ENCODE data around the gene PSMA3. TPM values are rescaled to one million over a fixed set of nuclear protein-coding genes. Genes with fewer than 3 reads are reported as not detected.

PSMA3 gene
- total RNA-seq, 2 donors from 2014 or later: 76.8 to 93.7 TPM

- no peak overlapping the region for H3K27ac ChIP-seq
- DNase-seq (ENCODE audit: low spot score): no peak
- no peaks in the 10 kb centered on the region for H3K9me3 ChIP-seq
- peaks cover 6 to 8% of the 10 kb centered on the region in 2 donors for H3K36me3 ChIP-seq
- no peaks in the 10 kb centered on the region for H3K4me1 ChIP-seq (replicated peaks)
- TF ChIP-seq CTCF (IDR thresholded peaks at IDR 0.05) (no peak), POLR2AphosphoS5 (IDR thresholded peaks at IDR 0.05) (no peak), POLR2A (IDR thresholded peaks at IDR 0.05) (no peak)
- 76% methylated on average over 2 of the region's 2 CpGs for WGBS
- no peaks in the 10 kb centered on the region for H3K27me3 ChIP-seq (replicated peaks; ENCODE audit: insufficient read depth)
- intact Hi-C loops (cut with DNase I): no loop called here
- no peak overlapping the region for H3K4me3 ChIP-seq
Measured at GRCh38 chr14:58270628-58271027, 26.0 kb downstream of the PSMA3 start.

GRCh38 chr14:58272588-58273372 is 28.1 kb downstream of the PSMA3 start:
- Histone ChIP-seq H3K36me3 (peaks cover 6 to 8% of the 10 kb centered on the region in 2 donors), H3K9me3 (no peaks in the 10 kb centered on the region), H3K4me3 (no peak overlapping the region), H3K27ac (no peak overlapping the region), H3K27me3 (replicated peaks; ENCODE audit: insufficient read depth) (no peaks in the 10 kb centered on the region), H3K4me1 (replicated peaks) (no peaks in the 10 kb centered on the region)
- peak; percentile 8 for TF ChIP-seq POLR2AphosphoS5 (IDR thresholded peaks at IDR 0.05)
- TF ChIP-seq POLR2A (IDR thresholded peaks at IDR 0.05): no peak
- WGBS: 66% methylated on average over 4 of the region's 4 CpGs
- intact Hi-C loops (cut with DNase I): no loop called here
- DNase-seq (ENCODE audit: low spot score): no peak

GRCh38 chr14:58274881-58275280 is 30.2 kb downstream of the PSMA3 start:
- Histone ChIP-seq H3K27ac (no peak overlapping the region), H3K27me3 (replicated peaks; ENCODE audit: insufficient read depth) (no peaks in the 10 kb centered on the region), H3K9me3 (no peaks in the 10 kb centered on the region), H3K4me1 (replicated peaks) (no peaks in the 10 kb centered on the region), H3K36me3 (peaks cover 0 to 6% of the 10 kb centered on the region in 2 donors), H3K4me3 (no peak overlapping the region)
- intact Hi-C loops (cut with DNase I): no loop called here
- TF ChIP-seq POLR2AphosphoS5 (IDR thresholded peaks at IDR 0.05) (no peak), POLR2A (IDR thresholded peaks at IDR 0.05) (no peak), CTCF (IDR thresholded peaks at IDR 0.05) (no peak)
- no peak for DNase-seq (ENCODE audit: low spot score)

GRCh38 chr14:58275527-58276190 is 31.0 kb downstream of the PSMA3 start:
- no peak for DNase-seq (ENCODE audit: low spot score)
- TF ChIP-seq CTCF (IDR thresholded peaks at IDR 0.05) (no peak), POLR2AphosphoS5 (IDR thresholded peaks at IDR 0.05) (no peak), POLR2A (IDR thresholded peaks at IDR 0.05) (no peak)
- H3K36me3 ChIP-seq: peaks cover 0 to 6% of the 10 kb centered on the region in 2 donors
- 82% methylated on average over 2 of the region's 2 CpGs for WGBS
- H3K9me3 ChIP-seq: no peaks in the 10 kb centered on the region
- no peak overlapping the region for H3K27ac ChIP-seq
- intact Hi-C loops (cut with DNase I): no loop called here
- no peaks in the 10 kb centered on the region for H3K27me3 ChIP-seq (replicated peaks; ENCODE audit: insufficient read depth)
- no peak overlapping the region for H3K4me3 ChIP-seq
- H3K4me1 ChIP-seq (replicated peaks): no peaks in the 10 kb centered on the region

- Histone ChIP-seq H3K4me1 (replicated peaks) (no peaks in the 10 kb centered on the region), H3K27ac (no peak overlapping the region)
Measured at GRCh38 chr14:58276208-58276607, 31.6 kb downstream of the PSMA3 start.

More at GRCh38 chr14:58276208-58276607, 31.6 kb downstream of the PSMA3 start:
- H3K36me3 ChIP-seq: peaks cover 0 to 6% of the 10 kb centered on the region in 2 donors
- WGBS: 74% methylated on average over 1 of the region's 1 CpG
- H3K4me3 ChIP-seq: no peak overlapping the region
- intact Hi-C loops (cut with DNase I): no loop called here
- no peak for DNase-seq (ENCODE audit: low spot score)
- no peaks in the 10 kb centered on the region for H3K9me3 ChIP-seq
- TF ChIP-seq POLR2A (IDR thresholded peaks at IDR 0.05) (no peak), POLR2AphosphoS5 (IDR thresholded peaks at IDR 0.05) (no peak), CTCF (IDR thresholded peaks at IDR 0.05) (no peak)
- no peaks in the 10 kb centered on the region for H3K27me3 ChIP-seq (replicated peaks; ENCODE audit: insufficient read depth)

Data from prostate gland (tissue), 2 donors.